GM18499 (cell line): ENCODE results near the gene GRM1.

Experiments
- ATAC-seq: cut with Tn5 transposase; IDR thresholded peaks from one replicate; pipeline ENCODE4 v1.9.1; 2021; ENCODE audit warnings: moderate number of reproducible peaks; ENCODE audit not compliant: insufficient read depth, unreplicated experiment

GRM1 gene

GRCh38 chr6:146095481-146095880, 66.6 kb downstream of the GRM1 start:
- ATAC-seq = no peak

GRCh38 chr6:146097586-146097985, 68.7 kb downstream of the GRM1 start:
- ATAC-seq = no peak

- ATAC-seq = no peak
Observed at GRCh38 chr6:146100776-146101175, 71.9 kb downstream of the GRM1 start.

GRCh38 chr6:146103416-146104072, 74.7 kb downstream of the GRM1 start:
- no peak for ATAC-seq

GRCh38 chr6:146106532-146106931, 77.7 kb downstream of the GRM1 start:
- ATAC-seq = no peak

- no peak for ATAC-seq
Observed at GRCh38 chr6:146110990-146111389, 82.1 kb downstream of the GRM1 start.

GRCh38 chr6:146111881-146112450, 83.1 kb downstream of the GRM1 start:
- ATAC-seq = no peak

GRCh38 chr6:146113084-146113623, 84.3 kb downstream of the GRM1 start:
- ATAC-seq = no peak

GRCh38 chr6:146123616-146124015, 94.8 kb downstream of the GRM1 start:
- ATAC-seq = no peak

- no peak for ATAC-seq
Observed at GRCh38 chr6:146127447-146128215, 98.8 kb downstream of the GRM1 start.

- ATAC-seq = no peak
Observed at GRCh38 chr6:146133866-146134265, 105.0 kb downstream of the GRM1 start.

- ATAC-seq = no peak
Observed at GRCh38 chr6:146135167-146135566, 106.3 kb downstream of the GRM1 start.

GRCh38 chr6:146146836-146147235, 118.0 kb downstream of the GRM1 start:
- ATAC-seq = no peak

GRCh38 chr6:146149770-146150169, 120.9 kb downstream of the GRM1 start:
- no peak for ATAC-seq

GRCh38 chr6:146153040-146153758, 124.3 kb downstream of the GRM1 start:
- ATAC-seq = peak; percentile 100

GRCh38 chr6:146154197-146154596, 125.3 kb downstream of the GRM1 start:
- no peak for ATAC-seq

GRCh38 chr6:146161664-146162063, 132.8 kb downstream of the GRM1 start:
- ATAC-seq = no peak

GRCh38 chr6:146169872-146170271, 141.0 kb downstream of the GRM1 start:
- no peak for ATAC-seq

GRCh38 chr6:146177785-146178184, 148.9 kb downstream of the GRM1 start:
- ATAC-seq = no peak

- ATAC-seq = no peak
Observed at GRCh38 chr6:146183831-146184230, 155.0 kb downstream of the GRM1 start.

GRCh38 chr6:146184701-146185100, 155.8 kb downstream of the GRM1 start:
- ATAC-seq = no peak
